ENCODE data around the gene EXOC4. TPM values are rescaled to one million over a fixed set of nuclear protein-coding genes. Genes with fewer than 3 reads are reported as not detected.

Gene EXOC4
- total RNA-seq, 1 experiment from 2014 or later, result 91.9 TPM

DNA sequence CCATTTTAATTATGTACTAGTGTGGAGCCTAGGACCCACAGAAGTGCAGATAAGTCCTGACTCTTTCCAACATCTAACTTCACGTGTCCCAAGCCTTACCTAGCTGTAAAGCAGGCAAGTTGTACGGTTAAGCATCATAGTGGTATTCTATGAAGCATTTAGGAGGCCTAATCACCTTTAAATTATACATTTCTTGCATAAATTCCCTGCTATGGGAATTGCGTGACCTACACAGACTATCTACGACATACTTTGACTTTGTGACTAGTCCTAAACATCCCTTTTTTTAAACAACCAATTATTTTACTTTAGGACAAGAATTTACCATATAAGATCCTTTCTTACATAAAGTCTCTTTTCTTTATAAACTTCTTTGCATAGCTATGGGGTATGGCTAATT lies 836.6 kb downstream of the EXOC4 start:
- H3K4me3 Mint-ChIP-seq (ENCODE audit: low read depth, unreplicated experiment), result no peak overlapping the region
- no peaks in the 10 kb centered on the region for H3K36me3 Mint-ChIP-seq (ENCODE audit: insufficient read depth, unreplicated experiment)
- no TSS peak for BruUV-seq (replicated peaks)
- TF ChIP-seq, protein P1, sequence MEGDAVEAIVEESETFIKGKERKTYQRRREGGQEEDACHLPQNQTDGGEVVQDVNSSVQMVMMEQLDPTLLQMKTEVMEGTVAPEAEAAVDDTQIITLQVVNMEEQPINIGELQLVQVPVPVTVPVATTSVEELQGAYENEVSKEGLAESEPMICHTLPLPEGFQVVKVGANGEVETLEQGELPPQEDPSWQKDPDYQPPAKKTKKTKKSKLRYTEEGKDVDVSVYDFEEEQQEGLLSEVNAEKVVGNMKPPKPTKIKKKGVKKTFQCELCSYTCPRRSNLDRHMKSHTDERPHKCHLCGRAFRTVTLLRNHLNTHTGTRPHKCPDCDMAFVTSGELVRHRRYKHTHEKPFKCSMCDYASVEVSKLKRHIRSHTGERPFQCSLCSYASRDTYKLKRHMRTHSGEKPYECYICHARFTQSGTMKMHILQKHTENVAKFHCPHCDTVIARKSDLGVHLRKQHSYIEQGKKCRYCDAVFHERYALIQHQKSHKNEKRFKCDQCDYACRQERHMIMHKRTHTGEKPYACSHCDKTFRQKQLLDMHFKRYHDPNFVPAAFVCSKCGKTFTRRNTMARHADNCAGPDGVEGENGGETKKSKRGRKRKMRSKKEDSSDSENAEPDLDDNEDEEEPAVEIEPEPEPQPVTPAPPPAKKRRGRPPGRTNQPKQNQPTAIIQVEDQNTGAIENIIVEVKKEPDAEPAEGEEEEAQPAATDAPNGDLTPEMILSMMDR (IDR thresholded peaks at IDR 0.05; ENCODE audit: unreplicated experiment), result no peak
- intact Hi-C loops (cut with micrococcal nuclease; ENCODE audit: unreplicated experiment), result loop anchor here (5.0 kb wide), 1 partner anchor 33 kb away; no protein-coding TSS in a partner anchor
- no peaks in the 10 kb centered on the region for H3K4me1 Mint-ChIP-seq (ENCODE audit: low read depth, unreplicated experiment)
- H3K27ac Mint-ChIP-seq (ENCODE audit: unreplicated experiment), result no peak overlapping the region
- H3K9me3 Mint-ChIP-seq (ENCODE audit: low read depth, unreplicated experiment), result peaks cover 24% of the 10 kb centered on the region
- CTCF ChIA-PET, result no interaction called here
- no peaks in the 10 kb centered on the region for H3K27me3 Mint-ChIP-seq (ENCODE audit: unreplicated experiment)
- DNase-seq, result no peak

DNA sequence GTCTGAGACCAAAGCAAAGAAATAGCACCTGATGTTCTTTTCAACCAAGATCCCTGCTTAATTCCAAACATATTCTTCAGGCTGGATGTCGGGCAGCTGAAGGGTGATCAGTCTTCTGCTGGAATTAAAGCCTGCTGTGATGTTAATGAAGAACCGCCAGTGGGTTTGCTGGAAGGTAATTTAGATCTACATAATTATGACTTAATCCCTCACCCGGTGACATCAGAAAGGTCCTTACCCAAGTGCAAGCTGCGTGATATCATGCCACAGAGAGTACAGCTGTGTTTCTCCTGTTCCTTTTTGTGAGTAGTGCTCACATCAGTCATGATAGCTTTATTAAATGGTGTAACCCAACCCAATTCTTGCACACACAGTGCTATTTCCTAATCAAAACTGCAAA lies 845.2 kb downstream of the EXOC4 start:
- no TSS peak for BruUV-seq (replicated peaks)
- TF ChIP-seq, protein P1 (IDR thresholded peaks at IDR 0.05; ENCODE audit: unreplicated experiment), result no peak
- CTCF ChIA-PET, result no interaction called here
- no peak overlapping the region for H3K4me3 Mint-ChIP-seq (ENCODE audit: low read depth, unreplicated experiment)
- H3K4me1 Mint-ChIP-seq (ENCODE audit: low read depth, unreplicated experiment), result no peaks in the 10 kb centered on the region
- no peak overlapping the region for H3K27ac Mint-ChIP-seq (ENCODE audit: unreplicated experiment)
- no peaks in the 10 kb centered on the region for H3K27me3 Mint-ChIP-seq (ENCODE audit: unreplicated experiment)
- H3K9me3 Mint-ChIP-seq (ENCODE audit: low read depth, unreplicated experiment), result peaks cover 8% of the 10 kb centered on the region
- no peak for DNase-seq
- intact Hi-C loops (cut with micrococcal nuclease; ENCODE audit: unreplicated experiment), result no loop called here
- H3K36me3 Mint-ChIP-seq (ENCODE audit: insufficient read depth, unreplicated experiment), result no peaks in the 10 kb centered on the region

DNA sequence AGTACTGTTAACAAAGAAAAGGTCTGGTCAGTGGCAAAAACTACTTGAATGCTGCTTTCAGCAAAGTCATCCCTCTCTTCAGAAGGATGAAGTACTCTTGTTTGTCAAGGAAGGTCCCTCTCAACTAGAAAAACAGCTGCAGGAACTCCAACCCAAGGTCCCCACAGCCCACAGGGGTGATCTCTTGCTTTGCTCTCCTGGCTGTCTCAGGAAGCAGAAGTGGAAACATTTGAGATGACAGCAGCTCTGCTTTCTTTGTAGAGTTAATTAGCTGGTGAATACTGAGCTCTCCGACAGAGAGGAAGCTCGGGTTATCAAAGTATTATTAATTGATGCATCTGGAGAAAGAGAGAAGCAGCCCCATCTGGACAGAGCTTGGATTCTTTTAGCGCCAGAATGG lies 848.8 kb downstream of the EXOC4 start:
- CTCF ChIA-PET, result no interaction called here
- intact Hi-C loops (cut with micrococcal nuclease; ENCODE audit: unreplicated experiment), result no loop called here
- no peak overlapping the region for H3K27ac Mint-ChIP-seq (ENCODE audit: unreplicated experiment)
- H3K4me1 Mint-ChIP-seq (ENCODE audit: low read depth, unreplicated experiment), result no peaks in the 10 kb centered on the region
- BruUV-seq (replicated peaks), result no TSS peak
- H3K36me3 Mint-ChIP-seq (ENCODE audit: insufficient read depth, unreplicated experiment), result no peaks in the 10 kb centered on the region
- no peaks in the 10 kb centered on the region for H3K9me3 Mint-ChIP-seq (ENCODE audit: low read depth, unreplicated experiment)
- TF ChIP-seq, protein P1 (IDR thresholded peaks at IDR 0.05; ENCODE audit: unreplicated experiment), result no peak
- no peak overlapping the region for H3K4me3 Mint-ChIP-seq (ENCODE audit: low read depth, unreplicated experiment)
- no peaks in the 10 kb centered on the region for H3K27me3 Mint-ChIP-seq (ENCODE audit: unreplicated experiment)
- DNase-seq, result no peak

DNA sequence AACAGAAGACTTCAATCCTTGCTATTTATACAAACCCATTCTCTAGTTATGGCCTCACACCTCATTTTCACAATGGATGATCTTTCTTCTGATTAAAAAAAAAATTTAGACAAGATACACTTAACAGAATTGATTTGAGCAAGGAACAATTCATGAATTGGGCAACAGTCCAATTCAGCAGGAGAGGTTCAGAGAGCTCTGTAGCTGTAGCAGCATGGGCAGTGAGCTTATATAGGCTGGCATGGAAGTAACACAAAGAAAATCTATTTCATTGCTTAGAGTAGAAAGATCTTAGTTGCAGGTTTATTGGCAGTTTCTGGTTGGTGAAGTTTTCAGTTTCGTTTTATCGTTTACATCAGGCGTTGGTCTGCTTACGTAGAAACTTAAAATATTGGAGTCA lies 851.3 kb downstream of the EXOC4 start:
- Mint-ChIP-seq H3K27ac (ENCODE audit: unreplicated experiment) (no peak overlapping the region), H3K4me1 (ENCODE audit: low read depth, unreplicated experiment) (no peaks in the 10 kb centered on the region), H3K27me3 (ENCODE audit: unreplicated experiment) (no peaks in the 10 kb centered on the region), H3K9me3 (ENCODE audit: low read depth, unreplicated experiment) (no peaks in the 10 kb centered on the region), H3K4me3 (ENCODE audit: low read depth, unreplicated experiment) (no peak overlapping the region), H3K36me3 (ENCODE audit: insufficient read depth, unreplicated experiment) (no peaks in the 10 kb centered on the region)
- BruUV-seq (replicated peaks), result no TSS peak
- DNase-seq, result no peak
- TF ChIP-seq, protein P1 (IDR thresholded peaks at IDR 0.05; ENCODE audit: unreplicated experiment), result no peak
- CTCF ChIA-PET, result no interaction called here
- intact Hi-C loops (cut with micrococcal nuclease; ENCODE audit: unreplicated experiment), result no loop called here

All from Calu3 (cell line).